Measurements from ENCODE around the gene DOCK1.

DOCK1 gene

GRCh38 chr10:127088908-127089307, 183.7 kb downstream of the DOCK1 start:
- no peak for DNase-seq (ENCODE audit: low read depth)
- TF ChIP-seq, protein P1, sequence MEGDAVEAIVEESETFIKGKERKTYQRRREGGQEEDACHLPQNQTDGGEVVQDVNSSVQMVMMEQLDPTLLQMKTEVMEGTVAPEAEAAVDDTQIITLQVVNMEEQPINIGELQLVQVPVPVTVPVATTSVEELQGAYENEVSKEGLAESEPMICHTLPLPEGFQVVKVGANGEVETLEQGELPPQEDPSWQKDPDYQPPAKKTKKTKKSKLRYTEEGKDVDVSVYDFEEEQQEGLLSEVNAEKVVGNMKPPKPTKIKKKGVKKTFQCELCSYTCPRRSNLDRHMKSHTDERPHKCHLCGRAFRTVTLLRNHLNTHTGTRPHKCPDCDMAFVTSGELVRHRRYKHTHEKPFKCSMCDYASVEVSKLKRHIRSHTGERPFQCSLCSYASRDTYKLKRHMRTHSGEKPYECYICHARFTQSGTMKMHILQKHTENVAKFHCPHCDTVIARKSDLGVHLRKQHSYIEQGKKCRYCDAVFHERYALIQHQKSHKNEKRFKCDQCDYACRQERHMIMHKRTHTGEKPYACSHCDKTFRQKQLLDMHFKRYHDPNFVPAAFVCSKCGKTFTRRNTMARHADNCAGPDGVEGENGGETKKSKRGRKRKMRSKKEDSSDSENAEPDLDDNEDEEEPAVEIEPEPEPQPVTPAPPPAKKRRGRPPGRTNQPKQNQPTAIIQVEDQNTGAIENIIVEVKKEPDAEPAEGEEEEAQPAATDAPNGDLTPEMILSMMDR (IDR thresholded peaks at IDR 0.05; ENCODE audit: control insufficient read depth, insufficient read depth, low read depth, low read length, missing control alignments), result no peak
- no peak overlapping the region for H3K4me3 ChIP-seq (ENCODE audit: control insufficient read depth, low read depth, low read length)

GRCh38 chr10:127089446-127089845, 184.2 kb downstream of the DOCK1 start:
- TF ChIP-seq, protein P1 (IDR thresholded peaks at IDR 0.05; ENCODE audit: control insufficient read depth, insufficient read depth, low read depth, low read length, missing control alignments), result no peak
- no peak overlapping the region for H3K4me3 ChIP-seq (ENCODE audit: control insufficient read depth, low read depth, low read length)

GRCh38 chr10:127090138-127090537, 184.9 kb downstream of the DOCK1 start:
- TF ChIP-seq, protein P1 (IDR thresholded peaks at IDR 0.05; ENCODE audit: control insufficient read depth, insufficient read depth, low read depth, low read length, missing control alignments), result no peak
- no peak overlapping the region for H3K4me3 ChIP-seq (ENCODE audit: control insufficient read depth, low read depth, low read length)
- DNase-seq (ENCODE audit: low read depth), result no peak

More at GRCh38 chr10:127089446-127089845, 184.2 kb downstream of the DOCK1 start:
- DNase-seq (ENCODE audit: low read depth), result no peak

- H3K4me3 ChIP-seq (ENCODE audit: control insufficient read depth, low read depth, low read length), result no peak overlapping the region
- DNase-seq (ENCODE audit: low read depth), result no peak
- TF ChIP-seq, protein P1 (IDR thresholded peaks at IDR 0.05; ENCODE audit: control insufficient read depth, insufficient read depth, low read depth, low read length, missing control alignments), result no peak
These were observed 186.1 kb downstream of the DOCK1 start for GRCh38 chr10:127091354-127091753.

GRCh38 chr10:127092916-127093315, 187.7 kb downstream of the DOCK1 start:
- DNase-seq (ENCODE audit: low read depth), result no peak
- TF ChIP-seq, protein P1 (IDR thresholded peaks at IDR 0.05; ENCODE audit: control insufficient read depth, insufficient read depth, low read depth, low read length, missing control alignments), result no peak
- no peak overlapping the region for H3K4me3 ChIP-seq (ENCODE audit: control insufficient read depth, low read depth, low read length)

DNA sequence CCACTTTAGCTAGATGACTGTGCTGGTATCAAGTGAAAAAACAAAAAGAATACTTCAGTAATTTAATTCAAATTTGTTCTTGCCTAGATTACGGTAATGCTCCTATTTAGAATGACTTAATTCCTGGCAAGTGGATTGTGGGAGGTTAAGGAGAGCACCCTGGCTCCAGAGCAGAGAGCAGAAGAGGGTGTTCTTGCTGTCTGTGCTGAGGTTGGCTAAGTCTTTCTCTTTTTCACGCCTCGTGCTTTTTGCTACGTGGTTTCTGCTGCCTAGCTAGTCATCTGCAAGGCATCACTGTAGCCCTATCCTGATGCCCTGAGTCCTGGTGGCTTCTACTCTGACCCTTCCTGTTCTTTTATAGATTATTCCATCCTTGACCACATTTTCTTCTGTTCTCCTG, 189.8 kb downstream of the DOCK1 start:
- no peak for DNase-seq (ENCODE audit: low read depth)
- no peak overlapping the region for H3K4me3 ChIP-seq (ENCODE audit: control insufficient read depth, low read depth, low read length)
- TF ChIP-seq, protein P1 (IDR thresholded peaks at IDR 0.05; ENCODE audit: control insufficient read depth, insufficient read depth, low read depth, low read length, missing control alignments), result no peak
